HG02852 (cell line): ENCODE results near the gene RNU11.
"Not testable (repeated sequence)": the region's sequence is repeated elsewhere in the genome, so short reads cannot be mapped to it uniquely, and the experiment has no call there.

Experiments
- ATAC-seq: cut with Tn5 transposase; IDR thresholded peaks from one replicate; pipeline ENCODE4 v1.9.1; 2021; ENCODE audit warnings: mild to moderate bottlenecking, moderate library complexity; ENCODE audit not compliant: unreplicated experiment

The RNU11 gene

DNA sequence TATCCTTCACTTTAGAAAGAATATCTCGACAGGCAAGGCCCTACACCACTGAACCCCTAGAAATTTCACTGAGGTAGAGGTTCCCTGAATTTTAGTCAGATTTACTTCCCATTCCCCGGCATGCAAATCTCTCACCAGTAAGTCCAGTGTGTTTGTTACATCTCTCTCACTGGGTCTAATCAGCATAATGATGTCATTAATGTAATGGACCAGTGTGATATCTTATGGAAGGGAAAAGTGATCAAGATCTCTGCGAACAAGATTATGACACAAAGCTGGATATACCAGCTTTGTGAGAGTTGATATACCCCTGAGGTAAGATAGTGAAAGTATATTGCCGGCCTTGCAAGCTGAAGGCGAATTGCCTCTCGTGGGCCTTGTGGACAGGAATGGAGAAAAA lies 7.9 kb downstream of the RNU11 start:
- ATAC-seq, result no peak

GRCh38 chr1:28663871-28664470 lies 15.6 kb downstream of the RNU11 start:
- no peak for ATAC-seq

DNA sequence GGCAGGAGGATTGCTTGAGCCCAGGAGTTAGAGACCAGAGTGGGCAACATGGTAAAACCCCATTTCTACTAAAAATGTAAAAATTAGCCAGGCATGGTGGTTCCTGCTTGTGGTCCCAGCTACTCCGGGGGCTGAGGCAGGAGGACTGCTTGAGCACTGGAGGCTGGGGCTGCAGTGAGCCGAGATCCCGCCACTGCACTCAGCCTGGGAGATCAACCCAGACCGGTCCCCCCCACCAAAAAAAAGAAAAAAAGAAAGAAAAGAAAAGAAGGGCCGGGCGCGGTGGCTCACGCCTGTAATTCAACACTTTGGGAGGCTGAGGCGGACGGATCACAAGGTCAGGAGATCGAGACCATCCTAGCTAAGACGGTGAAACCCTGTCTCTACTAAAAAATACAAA lies 18.4 kb downstream of the RNU11 start:
- no peak for ATAC-seq

DNA sequence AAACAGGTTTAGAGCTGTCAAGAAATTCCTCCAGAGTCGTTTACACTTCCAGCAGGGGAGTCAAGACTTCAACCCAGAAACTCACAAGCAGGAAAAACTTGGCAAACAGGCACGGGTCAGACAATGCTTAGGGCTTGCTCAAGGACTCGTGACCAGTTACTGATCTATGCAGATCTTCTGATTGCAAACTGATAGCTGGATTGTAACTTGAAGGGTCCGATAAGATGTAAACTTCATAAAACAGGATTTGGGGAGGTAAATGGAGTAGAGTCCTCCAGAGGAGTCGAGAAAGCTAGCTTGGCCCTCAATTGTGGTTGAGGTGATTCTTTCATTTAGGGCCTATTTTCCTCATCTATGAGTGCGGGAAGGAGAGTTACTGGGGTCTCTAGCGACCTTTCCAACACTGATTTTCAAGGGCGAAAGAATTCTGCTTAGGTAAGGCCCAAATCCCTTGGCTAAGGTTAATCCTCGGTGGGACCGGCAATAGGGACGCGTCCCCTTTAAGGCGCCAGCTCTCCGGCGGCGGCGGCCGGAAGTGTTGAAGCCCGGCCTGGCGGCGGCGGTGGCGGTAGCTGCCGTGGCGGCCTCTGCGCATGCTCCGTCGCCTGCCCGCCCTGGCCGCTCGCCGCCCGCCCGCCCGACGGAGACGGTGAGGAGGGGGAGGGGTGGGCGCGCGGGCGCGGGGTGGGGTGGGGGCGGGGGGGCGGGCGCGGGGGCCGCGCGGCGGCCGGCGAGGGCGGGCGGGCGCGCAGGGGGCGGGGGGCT lies 20.0 kb downstream of the RNU11 start, which contains the start of gene GMEB1:
TSS of gene GMEB1 (plus strand) at position 594 of the 765 bp plus-strand sequence. CDS start 14,829 bp downstream, outside the sequence.
- ATAC-seq, result peak; percentile 67

- ATAC-seq, result peak; percentile 52
Observed at GRCh38 chr1:28668956-28669723, 20.7 kb downstream of the RNU11 start.

- ATAC-seq, result no peak
Observed at GRCh38 chr1:28671254-28671780, 22.9 kb downstream of the RNU11 start.

- ATAC-seq, result not testable (repeated sequence)
Observed at GRCh38 chr1:28672971-28673370, 24.6 kb downstream of the RNU11 start.

DNA sequence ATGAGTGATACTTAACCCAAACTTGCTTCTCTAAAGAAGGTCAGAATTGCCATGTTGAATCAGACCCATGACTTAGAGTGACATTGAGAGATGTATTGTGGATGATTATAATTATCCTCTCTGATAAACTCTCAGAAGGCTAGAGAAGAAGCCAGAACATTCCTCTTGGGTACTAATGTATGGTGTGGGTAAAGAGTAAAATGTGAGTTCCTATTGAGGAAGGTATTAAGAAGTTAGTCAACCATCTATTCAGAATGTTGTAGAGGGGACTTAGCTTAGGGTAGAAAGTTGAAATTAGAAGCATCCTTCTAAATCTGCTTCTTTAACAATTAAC lies 27.5 kb downstream of the RNU11 start:
- ATAC-seq, result no peak

GRCh38 chr1:28680151-28680550 lies 31.8 kb downstream of the RNU11 start:
- ATAC-seq, result no peak

DNA sequence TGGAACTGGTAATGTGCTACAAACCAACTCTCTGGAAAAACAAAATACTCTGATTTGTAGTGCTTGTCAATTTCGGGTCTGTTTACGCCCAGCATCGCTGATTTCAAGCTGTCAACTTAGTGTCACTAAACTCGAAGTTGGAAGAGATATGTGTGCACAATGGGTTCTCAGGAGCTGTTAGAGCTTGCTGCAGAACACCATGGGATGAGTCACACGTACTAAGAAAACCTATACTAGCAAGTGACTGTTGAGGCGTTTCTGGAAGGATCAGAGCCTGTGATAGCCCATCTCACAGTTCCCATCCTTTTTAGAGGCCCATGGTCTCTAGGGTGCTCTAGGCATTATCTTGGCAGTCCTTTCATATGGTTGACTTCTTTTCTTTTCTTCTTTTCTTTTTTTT lies 34.4 kb downstream of the RNU11 start:
- ATAC-seq, result no peak

- no peak for ATAC-seq
Observed at GRCh38 chr1:28684937-28685336, 36.5 kb downstream of the RNU11 start.

- ATAC-seq, result not testable (repeated sequence)
Observed at GRCh38 chr1:28691627-28692026, 43.2 kb downstream of the RNU11 start.
